HG03025 (cell line): ENCODE data around the gene RASD2.
"Not testable (repeated sequence)": the region's sequence is repeated elsewhere in the genome, so short reads cannot be mapped to it uniquely, and the experiment has no call there.

ENCODE experiments used
- ATAC-seq: cut with Tn5 transposase; IDR thresholded peaks from one replicate; pipeline ENCODE4 v1.9.1; 2021; ENCODE audit warnings: mild to moderate bottlenecking, moderate library complexity; ENCODE audit not compliant: unreplicated experiment, low FRiP score

Gene RASD2

DNA sequence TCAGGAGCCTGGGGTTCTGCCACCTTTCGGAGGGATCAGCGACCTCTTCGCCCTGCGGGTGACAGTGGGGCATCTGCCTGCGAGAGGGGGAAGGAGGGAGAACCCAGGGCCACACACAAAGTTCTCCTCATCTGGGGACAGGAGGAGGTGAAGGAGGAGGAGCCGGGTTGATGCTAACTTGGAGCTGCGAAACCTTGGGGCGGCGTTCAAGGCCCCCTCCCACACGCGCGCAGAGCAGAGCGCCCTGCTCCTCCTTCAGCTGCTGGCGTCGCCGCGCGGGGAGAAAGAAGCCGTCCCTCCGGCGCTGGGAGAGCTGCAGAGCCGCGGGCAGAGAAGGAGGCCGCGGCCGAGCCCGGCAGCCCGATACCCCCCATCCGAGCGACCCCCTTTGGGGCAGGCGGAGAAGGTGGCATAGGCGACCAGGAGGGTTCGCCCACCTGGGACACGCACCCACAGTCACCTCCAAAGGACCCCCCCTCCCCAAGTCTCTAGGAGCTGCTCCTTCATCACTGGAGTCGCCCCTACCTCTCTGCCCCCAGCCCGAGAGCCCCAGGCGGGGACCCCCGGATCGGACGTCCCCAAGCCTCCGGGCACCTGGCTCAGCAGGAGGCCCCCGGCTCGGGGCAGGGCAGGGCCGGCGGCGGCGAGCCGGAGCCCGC lies at the start of gene RASD2:
Gene RASD2 (plus strand): TSS at position 237 of the 659 bp plus-strand sequence. CDS start 5,979 bp downstream, outside the sequence.
- no peak for ATAC-seq

DNA sequence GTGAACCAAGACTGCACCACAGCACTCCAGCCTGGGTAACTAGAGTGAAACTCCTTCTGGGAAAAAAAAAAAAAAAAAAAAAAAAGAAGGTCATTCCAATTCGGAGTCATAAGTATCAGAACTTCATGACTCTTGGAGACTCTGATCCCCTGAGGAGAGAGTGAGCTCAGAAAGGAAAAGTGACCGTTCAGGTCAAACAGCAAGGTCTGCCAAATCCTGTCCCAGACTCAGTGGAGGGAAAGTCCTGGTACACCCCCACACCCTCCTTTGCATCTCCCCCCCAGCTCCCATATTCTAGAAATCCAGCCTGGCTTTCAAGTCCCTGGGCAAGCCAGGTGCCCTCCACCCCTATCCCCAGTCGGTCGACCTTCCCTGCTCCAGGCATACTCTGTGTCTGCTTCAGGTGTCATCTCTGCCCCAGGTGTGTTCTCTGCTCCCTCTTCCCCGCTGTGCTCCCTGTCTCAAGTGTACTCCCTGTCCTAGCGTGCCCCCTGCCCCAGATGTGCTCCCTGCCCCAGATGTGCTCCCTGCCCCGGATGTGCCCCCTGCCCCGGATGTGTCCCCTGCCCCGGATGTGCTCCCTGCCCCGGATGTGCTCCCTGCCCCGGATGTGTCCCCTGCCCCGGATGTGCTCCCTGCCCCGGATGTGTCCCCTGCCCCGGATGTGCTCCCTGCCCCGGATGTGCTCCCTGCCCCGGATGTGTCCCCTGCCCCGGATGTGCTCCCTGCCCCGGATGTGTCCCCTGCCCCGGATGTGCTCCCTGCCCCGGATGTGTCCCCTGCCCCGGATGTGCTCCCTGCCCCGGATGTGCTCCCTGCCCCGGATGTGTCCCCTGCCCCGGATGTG lies 49.3 kb upstream of the RASD2 start:
- ATAC-seq: not testable (repeated sequence)

GRCh38 chr22:35491908-35492380 lies 48.7 kb upstream of the RASD2 start:
- ATAC-seq: no peak

DNA sequence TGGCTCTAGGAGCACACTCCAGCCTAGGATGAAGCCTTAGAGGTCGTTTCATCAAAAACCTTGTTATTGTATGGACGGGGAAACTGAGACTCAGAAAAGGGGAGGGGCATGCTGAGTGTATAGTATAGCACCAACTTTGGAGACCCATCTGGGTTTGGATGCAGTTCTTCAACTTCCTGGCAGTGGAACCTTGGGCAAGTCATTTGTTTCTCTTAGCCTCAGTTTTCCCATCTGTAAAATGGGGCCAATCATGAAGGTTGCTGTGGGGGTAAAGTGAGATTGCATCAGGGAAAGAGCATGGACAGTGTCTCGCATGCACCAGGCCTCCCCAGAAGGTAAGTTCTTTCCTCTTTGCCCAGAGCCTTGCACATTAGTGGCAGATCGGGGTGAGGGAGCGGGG lies 47.6 kb upstream of the RASD2 start:
- ATAC-seq: no peak

DNA sequence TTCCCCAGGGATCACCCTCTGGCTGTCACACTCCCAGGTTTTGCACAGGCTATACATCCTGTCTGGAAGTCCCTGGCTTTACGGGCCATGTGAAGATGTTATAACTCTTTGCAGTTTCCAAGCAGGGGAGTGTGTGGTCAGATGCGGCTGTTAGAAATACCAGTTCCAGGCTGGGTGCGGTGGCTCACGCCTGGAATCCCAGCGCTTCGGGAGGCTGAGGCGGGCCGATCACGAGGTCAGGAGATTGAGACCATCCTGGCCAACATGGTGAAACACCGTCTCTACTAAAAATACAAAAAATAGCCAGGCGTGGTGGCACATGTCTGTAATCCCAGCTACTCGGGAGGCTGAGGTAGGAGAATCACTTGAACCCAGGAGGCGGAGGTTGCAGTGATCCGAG lies 44.9 kb upstream of the RASD2 start:
- not testable (repeated sequence) for ATAC-seq

DNA sequence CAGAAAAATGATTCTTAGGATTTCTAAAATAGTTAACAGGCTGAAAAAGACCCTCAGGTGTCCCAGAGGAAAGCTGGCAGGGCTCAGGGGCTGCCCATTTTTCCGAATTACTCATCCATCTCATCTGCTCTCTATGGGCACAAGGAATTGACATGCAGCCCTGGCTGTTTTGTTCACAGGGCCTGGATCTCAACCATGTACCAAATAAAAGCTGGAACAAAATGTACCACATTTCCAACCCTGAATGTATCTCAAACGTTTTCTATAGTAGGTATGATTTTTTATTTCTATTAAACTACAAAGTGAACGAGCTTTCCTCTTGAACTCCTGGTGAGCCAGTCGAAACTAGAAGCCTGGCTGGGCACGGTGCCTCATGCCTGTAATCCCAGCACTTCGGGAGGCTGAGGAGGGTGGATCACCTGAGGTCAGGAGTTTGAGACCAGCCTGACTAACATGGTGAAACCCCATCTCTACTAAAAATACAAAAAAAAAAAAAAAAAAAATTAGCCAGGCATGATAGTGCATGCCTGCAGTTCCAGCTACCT lies 43.8 kb upstream of the RASD2 start:
- no peak for ATAC-seq

DNA sequence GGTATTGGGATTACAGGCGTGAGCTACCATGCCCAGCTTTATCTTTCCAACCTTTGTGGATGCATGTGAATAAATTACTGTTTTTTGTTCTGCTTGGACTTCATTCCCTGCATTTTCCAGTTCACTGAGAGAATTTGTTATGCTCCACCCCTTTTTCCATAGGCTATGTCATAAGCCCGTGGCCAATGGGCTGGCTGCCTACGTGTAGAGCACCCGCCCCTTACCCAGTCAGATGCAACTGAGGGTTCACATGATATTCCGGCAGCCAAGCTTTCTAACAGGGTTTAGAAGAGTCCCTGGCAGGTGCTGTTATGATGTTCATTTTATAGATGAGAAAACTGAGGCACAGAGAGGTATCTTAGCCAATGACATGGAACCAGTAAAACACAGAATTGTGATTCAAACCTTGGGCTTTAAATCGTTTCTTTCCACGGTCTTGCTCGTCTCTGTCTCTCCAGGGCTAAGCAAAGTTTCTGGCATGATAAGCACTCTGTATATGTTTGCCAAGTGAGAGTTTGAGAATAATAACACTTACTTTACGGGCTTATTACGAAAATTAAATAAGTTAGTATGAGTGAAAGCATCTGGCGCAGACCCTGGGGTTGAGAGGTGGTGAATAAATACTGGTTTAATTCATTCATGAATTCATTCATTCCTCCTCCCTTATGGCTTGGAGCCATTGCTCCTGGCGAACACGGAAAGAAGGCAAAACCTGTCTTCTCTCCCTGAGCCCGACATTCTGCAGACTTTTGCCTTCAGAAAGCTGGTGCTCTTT lies 42.4 kb upstream of the RASD2 start:
- no peak for ATAC-seq

DNA sequence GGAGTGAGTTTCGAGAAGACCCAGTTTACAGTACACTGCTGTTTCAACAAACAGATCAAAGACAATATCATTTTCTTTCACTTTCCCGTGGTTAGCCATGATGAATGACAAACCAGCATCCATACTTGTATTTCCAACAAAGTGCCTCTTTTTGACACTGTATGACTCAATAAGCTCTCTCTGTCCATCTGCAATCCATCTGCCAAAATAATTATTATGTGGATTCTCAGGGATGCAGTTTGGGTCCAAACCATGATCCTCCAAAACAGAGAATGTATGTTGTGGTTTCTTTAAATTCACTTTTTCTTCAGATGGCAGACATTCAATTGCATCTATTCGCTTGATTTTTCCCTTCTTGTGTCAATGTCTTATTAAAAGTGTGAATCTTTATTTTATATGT lies 37.8 kb upstream of the RASD2 start:
- no peak for ATAC-seq

GRCh38 chr22:35505399-35506258 lies 35.0 kb upstream of the RASD2 start:
- no peak for ATAC-seq

- ATAC-seq: no peak
Observed at GRCh38 chr22:35506259-35506570, 34.4 kb upstream of the RASD2 start.

GRCh38 chr22:35507851-35508250 lies 32.8 kb upstream of the RASD2 start:
- ATAC-seq: not testable (repeated sequence)

DNA sequence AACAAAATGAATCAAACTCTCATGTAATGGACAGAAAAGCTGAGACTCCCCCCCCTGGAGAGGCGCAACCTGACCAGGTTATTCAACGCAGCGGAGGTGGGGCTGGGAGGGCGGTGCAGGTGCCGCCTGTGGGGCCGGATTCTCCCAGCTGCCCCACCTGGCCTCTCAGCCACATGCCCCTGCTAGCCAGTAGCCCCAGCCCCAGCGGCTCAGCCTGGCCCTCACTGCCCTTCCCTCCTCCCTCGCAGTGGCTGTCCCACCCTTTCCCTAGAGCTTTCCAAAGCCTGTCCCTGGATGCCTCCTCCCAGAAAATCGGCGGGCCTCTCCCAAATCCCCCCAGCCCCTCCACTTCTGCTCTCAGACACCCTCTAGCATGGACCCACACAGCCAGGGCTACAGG lies 31.2 kb upstream of the RASD2 start:
- ATAC-seq: no peak

GRCh38 chr22:35509960-35510359 lies 30.7 kb upstream of the RASD2 start:
- no peak for ATAC-seq

GRCh38 chr22:35510481-35510934 lies 30.1 kb upstream of the RASD2 start:
- no peak for ATAC-seq

DNA sequence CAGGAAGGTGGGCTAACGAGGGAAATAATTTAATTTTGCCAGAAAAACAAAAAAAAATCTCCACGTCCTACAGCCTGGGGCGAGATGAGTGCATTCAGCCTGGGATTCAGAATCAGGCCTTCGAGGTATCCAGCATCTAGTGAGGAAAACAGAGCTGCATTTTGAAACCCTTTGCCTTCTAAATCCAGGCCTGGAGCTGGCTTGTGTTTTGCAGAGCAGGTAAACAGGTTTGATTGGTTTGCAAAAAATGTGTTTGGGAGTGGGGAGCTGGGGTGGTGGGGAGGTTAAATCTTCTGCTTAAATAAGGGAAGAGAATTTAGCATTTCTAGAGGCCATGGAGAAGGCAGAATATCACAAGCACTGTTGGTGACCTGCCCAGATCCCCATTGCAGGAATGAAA lies 29.7 kb upstream of the RASD2 start:
- ATAC-seq: no peak

GRCh38 chr22:35514366-35514765 lies 26.3 kb upstream of the RASD2 start:
- ATAC-seq: no peak

DNA sequence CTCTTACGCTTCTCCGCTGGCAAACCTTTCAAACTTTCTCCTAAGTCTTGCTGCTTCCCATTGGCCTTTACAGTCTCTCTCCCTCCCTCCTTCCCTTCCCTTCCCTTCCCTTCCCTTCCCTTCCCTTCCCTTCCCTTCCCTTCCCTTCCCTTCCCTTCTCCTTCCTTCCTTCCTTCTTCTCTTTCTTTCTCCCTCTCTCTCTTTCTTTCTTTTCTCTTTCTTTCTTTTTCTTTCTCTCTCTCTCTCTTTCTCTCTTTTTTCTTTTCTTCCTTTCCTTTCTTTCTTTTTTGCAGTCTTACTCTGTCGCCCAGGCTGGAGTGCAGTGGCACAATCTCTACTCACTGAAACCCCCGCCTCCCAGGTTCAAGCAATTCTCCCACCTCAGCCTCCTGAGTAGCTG lies 24.7 kb upstream of the RASD2 start:
- not testable (repeated sequence) for ATAC-seq

- no peak for ATAC-seq
Observed at GRCh38 chr22:35516723-35517122, 23.9 kb upstream of the RASD2 start.

DNA sequence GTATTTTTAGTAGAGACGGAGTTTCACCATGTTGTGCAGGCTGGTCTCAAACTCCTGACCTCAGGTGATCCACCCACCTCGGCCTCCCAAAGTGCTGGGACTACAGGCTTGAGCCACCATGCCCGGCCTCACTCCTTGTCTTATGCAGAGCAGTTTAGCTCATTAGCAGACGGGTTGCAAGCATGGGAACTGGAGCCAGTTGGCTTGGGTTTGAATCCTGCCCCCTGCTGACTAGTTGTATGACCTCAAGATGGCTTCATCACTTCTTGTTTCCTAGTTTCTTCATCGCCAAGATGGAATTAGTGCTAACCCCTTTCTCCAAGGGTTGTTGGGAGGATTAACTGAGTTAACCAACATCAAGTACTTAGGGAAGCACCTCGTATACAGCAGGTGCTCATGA lies 23.4 kb upstream of the RASD2 start:
- ATAC-seq: no peak
